NCI-H1417 (cell line): ENCODE data around the gene CABP4.

Experiments used
- DNase-seq, 3 experiments: peaks; one replicate each; lab custom pipeline; 2025; lab: John Stamatoyannopoulos, UW

CABP4 gene

DNA sequence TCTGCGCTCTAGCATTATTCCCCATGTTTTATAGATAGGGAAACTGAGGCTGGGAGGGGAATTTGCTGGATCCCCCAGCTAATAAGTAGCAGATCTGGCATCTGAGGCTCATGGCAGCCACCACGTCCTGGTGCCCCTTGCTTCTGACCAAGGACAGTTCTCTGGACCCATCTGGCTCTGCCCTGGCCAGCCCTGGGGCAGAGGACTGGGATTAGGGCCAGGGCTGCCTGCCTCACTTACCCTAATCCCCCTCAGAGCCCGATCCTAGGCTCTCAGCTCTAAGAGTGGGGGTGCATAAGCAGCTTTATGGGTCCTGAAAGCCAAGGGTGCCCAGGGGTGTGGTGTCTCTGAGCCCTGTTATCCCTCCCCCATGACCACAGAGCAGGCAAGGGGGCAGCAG is at the start of gene CABP4:
Gene CABP4 (plus strand): TSS at position 301 of the 400 bp plus-strand sequence. CDS start 70 bp downstream, at position 371.
- no peak for DNase-seq

DNA sequence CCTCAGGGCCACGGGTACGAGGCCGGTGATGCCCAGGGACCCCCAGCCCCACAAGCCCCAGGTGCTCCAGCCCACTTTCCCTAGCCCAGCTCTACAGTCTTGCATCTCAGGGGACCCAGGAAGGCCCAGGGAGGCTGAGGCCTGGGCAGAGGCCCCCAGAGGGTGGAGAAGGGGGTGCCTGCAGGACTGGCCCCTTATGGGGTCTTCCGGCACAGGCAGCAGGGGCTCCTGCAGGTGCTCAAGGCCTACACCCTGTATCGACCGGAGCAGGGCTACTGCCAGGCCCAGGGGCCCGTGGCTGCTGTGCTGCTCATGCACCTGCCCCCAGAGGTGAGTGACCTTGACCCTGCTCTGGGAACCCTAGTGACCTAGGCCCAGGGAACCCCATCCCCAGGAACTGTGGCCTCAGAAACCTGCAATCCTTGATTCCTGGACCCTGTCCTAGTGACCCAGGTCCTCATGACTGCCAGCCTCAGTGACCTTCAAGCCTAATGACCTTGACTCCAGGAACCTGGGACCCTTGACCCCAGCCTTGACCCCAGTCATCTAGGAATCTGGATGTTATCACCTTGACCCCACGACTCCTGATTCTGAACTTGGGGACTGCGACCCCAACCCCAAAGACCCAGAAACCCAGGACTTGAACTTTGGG is 49.3 kb upstream of the CABP4 start:
- DNase-seq, result no peak

DNA sequence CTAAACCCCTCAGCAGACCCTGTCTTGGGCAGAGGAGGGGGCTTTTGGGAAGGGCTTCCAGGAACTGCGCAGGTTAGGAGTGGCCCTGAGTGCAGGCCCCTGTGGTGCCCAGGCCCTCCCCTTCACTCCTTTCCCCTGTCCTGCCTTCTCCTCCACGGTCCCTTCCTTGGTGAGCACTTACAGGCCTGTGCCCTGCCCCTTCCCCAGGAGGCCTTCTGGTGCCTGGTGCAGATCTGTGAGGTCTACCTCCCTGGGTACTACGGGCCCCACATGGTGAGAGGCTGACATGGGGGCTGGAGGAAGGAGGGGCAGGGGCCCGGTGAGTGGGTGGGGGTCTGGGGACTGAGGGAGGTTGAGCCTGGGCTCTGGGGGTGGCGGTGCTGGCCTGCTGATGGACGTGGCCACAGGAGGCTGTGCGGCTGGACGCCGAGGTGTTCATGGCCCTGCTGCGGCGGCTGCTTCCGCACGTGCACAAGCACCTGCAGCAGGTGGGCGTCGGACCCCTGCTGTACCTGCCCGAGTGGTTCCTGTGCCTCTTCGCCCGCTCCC is 48.7 kb upstream of the CABP4 start:
- DNase-seq, result no peak

DNA sequence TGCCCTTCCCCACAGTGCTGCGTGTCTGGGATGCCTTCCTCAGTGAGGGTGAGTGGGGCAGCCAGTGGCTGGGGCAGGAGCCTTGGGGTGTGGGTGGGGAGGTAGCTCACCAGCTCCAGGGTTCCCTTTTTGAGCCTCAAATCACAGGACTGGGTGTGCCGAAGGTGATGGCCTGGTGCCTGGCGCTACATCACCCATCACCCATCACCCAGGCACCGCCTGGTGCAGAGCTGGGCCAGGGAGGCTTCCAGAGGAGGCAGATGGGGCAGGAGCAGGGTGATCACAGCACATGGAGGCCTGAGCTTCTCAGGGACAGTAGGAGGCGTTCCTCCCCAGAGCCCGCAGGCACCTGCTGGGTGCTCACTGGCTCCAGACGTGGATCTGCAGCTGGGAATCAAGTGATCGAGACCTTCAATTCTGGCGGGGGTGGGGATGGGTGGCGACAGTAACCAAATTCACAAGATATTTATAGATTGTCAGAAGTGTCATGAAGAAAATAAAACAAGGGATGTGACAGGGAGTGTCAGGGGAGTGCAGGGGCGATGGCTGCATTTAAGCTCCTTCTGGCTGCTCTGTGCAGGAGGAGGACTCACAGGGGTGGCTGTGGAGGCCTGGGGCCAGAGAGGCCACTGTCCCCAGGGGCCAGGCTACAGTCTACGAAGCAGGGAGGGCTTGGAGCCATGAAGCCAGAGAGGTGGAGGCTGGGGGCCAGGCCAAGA is 48.0 kb upstream of the CABP4 start:
- peak in 2 of 3 experiments; percentile 32 to 60 for DNase-seq

DNA sequence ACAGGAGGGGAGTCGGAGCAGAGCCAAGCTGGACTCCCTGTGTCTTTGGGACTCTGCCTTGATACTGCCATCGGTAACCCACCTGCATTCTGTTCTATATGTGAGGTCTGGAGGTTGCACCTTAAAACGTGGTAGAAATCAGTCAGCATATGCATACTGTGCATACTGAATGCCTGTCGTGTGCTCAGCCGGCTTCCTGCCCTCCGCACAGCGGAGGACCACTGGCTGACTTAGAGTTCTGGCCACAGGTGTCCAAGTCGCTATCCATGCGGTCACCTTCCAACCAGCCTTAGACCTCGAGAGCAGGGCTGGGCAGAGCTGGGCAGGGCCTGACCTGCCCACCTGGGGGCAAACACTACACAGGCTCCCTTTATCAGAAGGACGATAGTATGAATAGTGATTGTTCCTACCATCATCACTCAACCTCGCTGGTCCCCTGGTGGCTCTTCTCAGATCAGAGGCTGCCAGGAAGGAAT is 47.4 kb upstream of the CABP4 start:
- DNase-seq, result no peak

DNA sequence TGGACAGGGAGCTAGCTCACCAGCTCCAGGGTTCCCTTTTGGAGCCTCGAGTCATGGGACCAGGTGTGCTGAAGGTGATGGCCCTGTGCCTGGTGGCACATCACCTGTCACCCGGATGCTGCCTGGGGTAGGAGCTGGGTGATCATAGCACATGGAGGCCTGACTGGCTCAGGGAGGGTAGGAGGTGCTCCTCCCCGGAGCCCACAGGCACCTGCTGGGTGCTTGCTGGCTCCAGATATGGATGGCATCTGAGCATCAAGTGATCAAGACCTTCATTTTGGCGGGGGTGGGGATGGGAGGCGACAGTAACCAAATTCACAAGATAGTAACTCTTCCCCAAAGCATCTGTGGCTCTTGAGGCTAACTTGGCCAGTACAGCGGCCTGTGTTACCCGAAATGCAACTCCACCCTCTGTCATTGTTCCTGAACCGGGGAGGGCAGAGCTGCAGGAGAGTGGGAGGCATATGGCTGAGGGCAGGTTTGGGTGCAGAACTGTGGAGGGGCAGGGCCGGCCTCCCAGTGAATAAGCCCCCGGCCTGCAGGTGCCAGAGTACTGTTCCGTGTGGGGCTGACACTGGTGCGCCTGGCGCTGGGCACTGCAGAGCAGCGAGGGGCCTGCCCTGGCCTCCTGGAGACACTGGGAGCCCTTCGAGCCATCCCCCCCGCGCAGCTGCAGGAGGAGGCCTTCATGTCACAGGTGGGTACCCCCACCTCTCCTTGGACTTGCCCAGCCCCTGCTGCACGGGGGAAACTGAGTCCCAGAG is 46.5 kb upstream of the CABP4 start:
- DNase-seq, result no peak

DNA sequence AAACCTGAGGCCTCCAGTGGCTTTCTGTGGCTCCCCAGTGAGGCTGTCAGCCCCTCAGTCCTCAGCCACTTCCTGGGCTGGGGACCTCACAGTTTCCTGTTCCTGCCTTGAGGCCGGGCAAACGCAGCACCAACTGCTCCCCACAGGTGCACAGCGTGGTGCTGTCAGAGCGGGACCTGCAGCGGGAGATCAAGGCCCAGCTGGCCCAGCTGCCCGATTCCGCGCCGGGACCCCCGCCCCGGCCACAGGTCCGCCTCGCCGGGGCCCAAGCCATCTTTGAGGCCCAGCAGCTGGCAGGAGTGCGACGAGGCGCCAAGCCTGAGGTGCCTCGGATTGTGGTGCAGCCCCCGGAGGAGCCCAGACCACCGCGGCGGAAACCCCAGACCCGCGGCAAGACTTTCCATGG is 45.9 kb upstream of the CABP4 start:
- no peak for DNase-seq

DNA sequence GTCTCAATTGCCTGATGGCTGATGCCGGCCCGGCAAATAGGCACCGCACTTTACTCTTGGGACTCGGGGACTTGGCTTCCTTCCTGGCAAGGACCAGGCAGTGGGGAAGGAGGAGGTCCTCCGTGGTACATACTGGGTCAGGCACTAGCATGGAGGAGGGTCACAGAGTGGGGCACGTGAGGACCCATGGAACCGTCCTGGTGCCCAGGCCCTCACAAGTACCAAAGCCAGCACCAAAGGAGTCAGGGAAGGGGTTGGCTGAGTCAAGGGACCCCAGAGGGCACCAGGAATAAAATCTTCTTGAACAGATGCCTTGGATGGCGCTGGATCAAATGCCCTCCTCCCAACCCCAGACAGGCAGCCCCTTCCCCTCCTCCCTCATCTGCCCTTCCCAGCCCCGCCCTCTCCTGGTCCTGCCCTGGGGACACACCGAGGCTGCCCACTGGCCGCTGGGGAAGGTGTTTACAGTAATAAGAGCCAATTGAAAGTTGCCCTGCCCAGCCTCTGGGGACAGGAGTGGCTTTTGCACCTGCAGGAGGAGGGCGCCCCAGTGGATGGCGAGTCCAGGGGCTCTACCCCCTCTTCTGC is 45.3 kb upstream of the CABP4 start:
- DNase-seq, result peak in 2 of 3 experiments; percentile 49 to 53

DNA sequence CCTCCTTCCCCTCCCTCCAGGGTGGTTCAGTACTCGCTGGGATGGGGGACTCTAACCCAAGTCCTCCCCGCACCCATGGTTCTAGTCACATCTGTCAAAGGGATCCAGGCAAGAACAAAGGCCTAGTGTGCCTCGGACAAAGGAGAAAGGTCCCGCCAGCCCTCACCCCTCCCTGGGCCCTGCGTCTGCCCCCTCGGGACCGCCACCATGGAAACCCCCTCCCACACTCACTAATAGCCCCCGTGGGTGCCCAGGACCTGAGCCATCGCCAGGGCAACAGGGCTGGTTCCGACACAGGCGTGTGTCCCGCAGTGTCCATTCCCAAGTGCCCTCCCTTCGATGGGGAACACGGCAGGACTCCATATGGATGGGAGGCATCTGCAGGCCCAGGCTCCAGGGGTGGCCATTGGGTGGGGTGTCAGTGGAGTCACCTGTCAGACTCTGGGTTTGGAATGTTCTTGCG is 44.8 kb upstream of the CABP4 start:
- DNase-seq, result peak in 1 of 3 experiments; percentile 21

DNA sequence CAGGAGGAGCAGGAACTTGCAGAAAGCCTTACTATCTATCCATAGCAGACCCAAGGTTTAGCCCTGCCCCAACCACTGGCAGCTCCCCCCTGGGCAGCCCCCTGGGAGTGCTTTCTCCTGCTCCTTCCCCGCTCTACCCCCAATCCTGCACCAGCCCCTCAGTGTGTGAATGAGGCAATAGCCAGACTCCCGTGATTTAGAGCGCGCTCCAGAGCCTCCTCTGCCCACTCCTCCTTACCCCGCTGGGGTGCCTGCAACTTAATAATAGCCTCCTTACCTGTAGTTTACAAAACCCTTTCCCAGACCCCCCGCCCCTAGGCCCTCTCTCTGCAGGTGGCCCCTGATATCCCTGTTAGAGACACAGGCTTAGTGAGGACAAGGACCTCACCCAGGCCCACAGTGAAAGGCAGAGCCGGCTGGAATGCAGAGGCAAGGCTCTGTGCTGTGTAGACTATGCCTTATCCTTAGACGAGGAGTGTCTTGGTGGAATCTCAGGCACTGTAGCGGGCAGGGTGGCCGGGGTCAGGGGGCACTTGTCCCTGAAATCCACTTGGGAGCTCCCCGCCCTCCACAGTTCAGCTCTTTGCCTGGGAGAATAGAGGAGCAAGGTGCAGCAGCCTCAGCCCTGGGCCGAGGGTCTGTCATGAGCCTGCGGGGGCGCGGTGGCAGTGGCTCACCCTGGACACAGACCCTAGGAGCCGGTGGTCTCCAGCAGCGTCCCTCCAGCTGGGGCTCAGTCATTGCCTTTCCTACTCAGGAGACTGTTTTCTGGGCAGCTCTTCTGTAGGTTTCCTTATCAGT is 44.0 kb upstream of the CABP4 start:
- DNase-seq, result peak in 1 of 3 experiments; percentile 45

DNA sequence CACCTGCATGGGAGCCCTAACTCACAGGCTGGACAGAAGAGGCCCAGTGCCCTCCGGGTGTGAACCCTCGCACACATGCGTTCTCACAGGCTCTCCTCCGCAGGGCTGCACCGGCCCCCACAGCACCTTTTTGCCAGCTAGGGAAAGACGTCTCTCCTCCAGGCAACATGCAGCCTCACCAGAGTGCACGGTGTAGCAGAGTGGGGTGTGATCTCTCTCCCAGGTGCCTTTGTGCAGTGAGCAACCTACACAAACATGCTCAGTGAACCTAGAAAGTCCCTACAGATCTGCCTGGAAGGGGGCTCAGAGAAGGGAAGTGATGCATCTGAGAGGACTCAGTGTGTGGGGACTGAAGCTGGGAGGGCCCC is 43.4 kb upstream of the CABP4 start:
- no peak for DNase-seq

DNA sequence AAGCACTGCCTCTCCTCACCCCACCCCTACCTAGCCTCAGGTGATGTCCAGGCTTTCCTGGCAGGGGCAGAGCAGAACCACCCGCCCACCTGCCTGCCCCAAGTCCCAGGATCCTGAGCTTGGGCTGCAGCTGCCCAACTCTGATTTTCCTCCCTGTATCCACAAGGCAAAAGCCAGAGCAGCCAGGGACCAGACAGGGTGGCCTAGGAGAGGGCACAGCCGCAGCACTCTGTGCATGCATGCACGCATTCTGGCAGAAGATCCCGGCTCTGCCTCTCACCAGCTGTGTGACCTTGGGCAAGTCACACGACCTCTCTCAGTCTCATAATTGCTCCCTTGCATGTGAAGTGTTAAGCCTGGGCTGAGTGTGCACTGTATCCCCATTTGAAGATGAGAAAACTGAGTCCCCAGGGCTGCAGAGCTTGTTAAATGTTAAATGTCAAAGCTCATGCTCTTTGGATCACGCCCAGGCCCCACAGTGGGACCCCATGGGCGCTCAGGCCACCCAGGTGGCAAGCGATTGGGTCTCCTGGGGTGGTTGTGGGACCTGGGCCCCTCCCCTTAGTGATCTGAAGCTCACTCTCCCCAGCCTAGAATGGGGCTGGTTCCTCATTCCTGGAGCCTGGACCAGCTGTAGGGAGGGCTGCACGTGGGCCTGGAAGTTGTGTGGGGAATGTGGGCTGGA is 42.5 kb upstream of the CABP4 start:
- no peak for DNase-seq

DNA sequence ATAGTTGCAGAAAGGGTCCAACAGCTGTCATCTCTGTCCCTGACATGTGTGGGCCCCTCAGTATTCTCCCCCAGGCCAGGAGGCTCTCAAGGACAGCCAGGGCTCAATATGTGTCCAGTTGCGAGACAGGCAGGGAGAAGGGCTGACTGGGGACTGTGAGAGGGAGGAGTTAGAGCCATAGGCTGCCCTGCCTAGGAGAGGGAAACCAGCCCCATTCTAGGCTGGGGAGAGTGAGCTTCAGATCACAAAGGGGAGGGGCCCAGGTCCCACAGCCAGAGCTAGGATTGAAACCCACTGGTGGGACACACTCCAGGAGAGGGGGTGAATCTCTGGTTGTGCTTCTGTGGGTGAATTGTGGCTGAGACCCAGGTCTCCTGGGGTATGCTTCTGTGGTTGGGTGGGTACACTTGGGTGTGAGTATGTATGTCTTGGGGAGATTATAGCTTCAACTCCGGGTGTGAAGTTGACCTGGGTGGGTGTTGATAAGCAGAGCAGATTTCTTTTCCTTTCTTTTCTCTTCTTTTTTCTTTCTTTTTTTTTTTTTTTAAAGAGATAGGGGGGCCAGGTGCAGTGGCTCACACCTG is 41.8 kb upstream of the CABP4 start:
- no peak for DNase-seq

DNA sequence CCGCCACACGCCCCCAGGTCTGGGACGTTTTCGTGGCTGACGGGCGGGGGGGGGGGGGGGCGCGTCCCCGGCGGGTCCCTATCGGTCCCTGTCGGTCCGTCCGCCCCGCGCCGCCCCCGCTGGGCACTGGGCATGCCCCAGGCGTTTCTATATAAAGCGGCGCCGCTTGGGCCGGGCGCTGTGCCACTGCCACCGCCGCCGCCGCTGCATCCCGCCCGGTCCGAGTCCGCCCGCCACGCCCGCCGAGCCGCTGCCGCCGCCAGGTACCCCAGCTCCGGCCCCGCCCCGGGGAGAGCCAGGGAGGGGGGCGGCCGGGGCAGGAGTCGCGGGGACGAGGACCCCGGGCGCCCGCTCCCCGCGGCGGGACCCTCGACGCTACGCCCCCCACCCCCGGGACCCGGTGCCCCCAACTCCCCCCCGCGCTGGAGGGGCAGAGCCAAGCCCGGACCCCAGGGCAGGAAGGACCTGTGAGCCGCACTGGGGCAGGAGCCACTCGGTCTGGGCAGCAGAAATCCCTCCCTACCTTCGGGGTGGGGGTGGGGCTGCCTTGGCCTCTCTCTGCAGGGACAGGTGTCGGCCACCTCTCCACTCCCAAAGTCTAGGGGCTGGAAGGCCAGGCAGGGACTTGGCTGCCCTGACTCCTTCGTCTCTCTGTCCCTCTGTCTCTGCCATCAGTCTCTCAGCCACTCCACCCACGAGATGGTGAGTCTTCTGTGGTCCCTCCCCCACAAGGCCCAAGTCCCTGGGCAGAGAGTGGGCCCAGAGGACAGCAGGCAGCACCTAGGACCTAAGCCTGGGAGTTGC is 39.5 kb upstream of the CABP4 start, which contains the start of gene CARNS1:
Gene CARNS1 (plus strand): TSS at position 178 of the 804 bp plus-strand sequence. CDS start 522 bp downstream, at position 700.
- DNase-seq, result peak in 2 of 3 experiments; percentile 17 to 39

DNA sequence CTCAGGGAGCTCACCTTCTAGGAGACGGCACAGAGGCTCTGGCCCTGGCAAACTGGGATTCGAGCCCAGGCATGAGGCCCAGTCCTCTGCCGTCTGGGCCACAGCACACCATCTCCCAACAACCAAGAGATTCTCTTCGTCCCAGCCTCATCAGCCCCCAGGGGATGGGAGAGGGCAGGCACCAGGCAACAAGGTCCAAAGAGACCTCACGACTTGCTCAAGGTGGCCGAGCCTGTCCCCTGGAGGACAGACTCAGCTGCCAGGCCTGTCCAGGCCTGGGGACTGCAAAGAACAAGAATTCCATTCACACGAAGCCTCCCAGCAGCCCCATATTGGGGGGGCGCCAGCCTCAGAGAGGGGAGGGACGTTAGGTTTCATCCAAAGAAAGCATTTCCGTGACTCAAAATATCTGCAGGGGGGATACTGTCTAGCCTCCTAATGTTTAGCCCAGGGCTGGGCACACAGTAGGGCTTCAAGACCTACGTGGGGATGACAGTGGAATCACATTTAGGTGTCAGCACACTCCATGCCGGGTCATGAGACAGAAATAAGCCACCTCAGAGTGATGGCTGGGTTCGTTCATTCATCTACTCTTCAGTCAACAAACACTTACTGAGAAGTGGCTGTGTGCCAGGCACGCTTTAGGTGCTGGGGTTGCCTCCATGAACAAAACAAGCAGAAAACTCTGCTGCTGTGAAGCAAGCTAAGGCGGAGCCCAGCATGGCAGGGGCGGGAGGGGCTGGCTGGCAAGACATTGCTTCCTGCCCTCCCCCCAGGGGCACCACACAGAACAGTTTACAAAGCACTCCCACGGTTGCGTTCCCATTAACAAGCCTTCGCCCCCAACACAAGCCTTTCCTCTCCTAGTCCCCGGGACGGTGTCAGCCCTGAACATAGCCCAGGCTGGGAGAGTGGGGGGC is 38.5 kb upstream of the CABP4 start:
- DNase-seq, result peak; percentile 10 to 57 (median 30)

DNA sequence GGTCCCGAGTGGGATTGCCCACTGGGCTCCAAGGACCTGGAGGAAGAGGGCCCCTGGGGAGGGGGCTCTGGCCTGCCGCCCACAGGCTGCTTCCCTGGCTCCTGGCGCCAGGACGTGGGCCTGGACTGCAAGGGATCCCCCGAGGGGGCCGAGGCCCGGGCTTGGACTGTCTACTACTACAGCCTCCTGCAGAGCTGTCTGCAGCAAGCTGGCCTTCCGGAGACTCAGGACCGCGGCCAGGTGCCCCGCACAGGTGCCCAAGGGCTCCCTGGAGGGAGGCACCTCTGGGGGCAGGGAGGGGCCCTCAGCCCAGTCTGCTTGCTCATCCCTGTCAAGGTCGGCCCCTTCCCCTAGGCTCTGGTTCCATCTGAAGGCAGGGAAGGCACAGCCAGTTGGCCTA is 37.7 kb upstream of the CABP4 start:
- DNase-seq, result no peak

DNA sequence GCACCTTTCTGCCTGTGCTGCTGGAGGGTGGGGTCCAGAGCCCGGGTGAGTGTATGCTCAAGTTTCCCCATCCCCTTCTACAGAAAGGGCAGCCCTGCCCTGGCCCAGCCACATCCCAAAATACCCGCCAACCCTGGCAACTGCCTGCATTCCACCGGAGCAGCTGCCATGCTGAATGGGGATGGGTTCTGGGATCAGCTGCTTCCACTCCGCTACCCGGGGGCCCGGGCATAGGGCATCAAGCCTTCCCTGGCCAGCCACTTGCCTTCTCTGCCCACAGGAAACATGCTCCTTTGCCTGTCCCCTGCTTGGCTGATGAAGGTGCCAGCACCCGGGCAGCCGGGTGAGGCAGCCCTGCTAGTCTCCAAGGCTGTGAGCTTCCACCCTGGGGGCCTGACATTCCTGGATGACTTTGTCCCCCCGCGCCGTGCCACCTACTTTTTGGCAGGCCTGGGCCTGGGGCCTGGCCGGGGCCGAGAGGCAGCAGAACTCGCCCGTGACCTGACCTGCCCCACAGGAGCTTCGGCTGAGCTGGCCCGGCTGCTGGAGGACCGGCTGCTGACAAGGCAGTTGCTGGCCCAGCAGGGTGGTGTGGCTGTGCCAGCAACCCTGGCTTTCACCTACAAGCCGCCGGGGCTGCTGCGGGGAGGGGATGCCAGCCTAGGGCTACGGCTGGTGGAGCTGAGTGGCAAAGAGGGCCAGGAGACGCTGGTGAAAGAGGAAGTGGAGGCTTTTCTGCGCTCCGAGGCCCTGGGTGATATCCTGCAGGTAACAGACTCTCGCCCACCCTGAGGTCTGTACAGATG is 36.5 kb upstream of the CABP4 start:
- no peak for DNase-seq
